ENCODE results near the gene SKIDA1.

The SKIDA1 gene

DNA sequence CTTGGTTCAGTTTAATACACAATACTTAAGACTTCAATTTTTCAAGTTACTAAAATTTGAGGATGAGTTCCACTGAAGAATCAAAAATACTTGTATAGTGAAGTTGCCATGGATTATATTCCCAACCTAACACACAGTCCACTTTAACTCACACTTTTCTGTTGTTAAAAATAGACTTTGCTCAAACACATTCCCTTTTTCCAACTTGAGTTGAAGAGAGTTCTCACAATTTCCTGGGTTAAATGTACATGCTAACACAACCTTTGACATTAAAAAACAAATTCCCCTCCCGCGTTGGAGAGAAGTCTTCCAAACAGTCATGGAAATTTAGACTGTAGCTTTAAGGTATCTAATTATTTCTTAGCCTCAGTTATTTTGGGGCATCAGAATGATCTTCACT lies 27.1 kb downstream of the SKIDA1 start:
- TF ChIP-seq, protein P1, sequence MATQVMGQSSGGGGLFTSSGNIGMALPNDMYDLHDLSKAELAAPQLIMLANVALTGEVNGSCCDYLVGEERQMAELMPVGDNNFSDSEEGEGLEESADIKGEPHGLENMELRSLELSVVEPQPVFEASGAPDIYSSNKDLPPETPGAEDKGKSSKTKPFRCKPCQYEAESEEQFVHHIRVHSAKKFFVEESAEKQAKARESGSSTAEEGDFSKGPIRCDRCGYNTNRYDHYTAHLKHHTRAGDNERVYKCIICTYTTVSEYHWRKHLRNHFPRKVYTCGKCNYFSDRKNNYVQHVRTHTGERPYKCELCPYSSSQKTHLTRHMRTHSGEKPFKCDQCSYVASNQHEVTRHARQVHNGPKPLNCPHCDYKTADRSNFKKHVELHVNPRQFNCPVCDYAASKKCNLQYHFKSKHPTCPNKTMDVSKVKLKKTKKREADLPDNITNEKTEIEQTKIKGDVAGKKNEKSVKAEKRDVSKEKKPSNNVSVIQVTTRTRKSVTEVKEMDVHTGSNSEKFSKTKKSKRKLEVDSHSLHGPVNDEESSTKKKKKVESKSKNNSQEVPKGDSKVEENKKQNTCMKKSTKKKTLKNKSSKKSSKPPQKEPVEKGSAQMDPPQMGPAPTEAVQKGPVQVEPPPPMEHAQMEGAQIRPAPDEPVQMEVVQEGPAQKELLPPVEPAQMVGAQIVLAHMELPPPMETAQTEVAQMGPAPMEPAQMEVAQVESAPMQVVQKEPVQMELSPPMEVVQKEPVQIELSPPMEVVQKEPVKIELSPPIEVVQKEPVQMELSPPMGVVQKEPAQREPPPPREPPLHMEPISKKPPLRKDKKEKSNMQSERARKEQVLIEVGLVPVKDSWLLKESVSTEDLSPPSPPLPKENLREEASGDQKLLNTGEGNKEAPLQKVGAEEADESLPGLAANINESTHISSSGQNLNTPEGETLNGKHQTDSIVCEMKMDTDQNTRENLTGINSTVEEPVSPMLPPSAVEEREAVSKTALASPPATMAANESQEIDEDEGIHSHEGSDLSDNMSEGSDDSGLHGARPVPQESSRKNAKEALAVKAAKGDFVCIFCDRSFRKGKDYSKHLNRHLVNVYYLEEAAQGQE (IDR thresholded peaks at IDR 0.05; ENCODE audit: insufficient read depth in 1 of 2, low read depth in 2 of 2, low read length in 2 of 2): no peak
- no peak for TF ChIP-seq FOXP2 (optimal IDR thresholded peaks at IDR 0.05; ENCODE audit: borderline replicate concordance, extremely low read depth, extremely low read length, insufficient read depth)
- TF ChIP-seq TAF1 (IDR thresholded peaks at IDR 0.05; ENCODE audit: borderline replicate concordance, insufficient read depth, low read length): no peak
- TF ChIP-seq SIN3A (IDR thresholded peaks at IDR 0.05; ENCODE audit: borderline replicate concordance, insufficient read depth, low read length): no peak
- no peak for TF ChIP-seq POLR2AphosphoS5 (IDR thresholded peaks at IDR 0.05; ENCODE audit: low read depth, low read length)

DNA sequence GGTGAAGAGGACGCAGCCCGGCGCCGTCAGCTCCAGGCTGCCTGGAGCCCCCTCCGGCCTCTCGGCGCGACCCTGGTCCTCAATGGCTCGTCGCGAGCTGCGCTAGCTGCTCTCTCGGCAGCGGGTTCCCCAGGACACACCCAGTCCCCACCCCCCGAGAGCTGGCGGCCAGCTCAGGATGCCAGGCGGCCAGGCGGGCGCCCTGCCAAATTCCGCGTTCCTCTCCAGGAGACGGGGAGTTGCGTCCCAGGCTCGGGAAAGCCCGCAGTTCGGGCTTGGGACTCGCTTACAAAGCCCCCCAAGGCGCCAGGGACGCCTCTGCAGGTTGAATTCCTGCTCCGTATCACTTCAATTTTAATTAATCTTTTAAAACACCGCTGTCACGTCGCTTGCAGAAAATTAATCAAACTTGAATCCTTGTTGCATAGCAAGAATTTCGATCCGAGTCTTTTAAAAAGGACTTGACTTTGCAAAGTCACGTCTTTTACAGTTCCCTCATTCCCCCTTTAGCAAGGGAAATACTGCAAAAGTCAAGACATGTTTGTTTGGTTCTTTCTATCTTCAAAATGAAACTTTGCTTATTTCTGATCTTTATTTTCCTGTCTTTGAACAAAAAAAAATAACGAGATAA lies 28.2 kb downstream of the SKIDA1 start:
- 0 out of 2 replicates have a peak, but pooled peaks have one; percentile 38 for TF ChIP-seq TAF1 (IDR thresholded peaks at IDR 0.05; ENCODE audit: borderline replicate concordance, insufficient read depth, low read length)
- TF ChIP-seq, protein P1 (IDR thresholded peaks at IDR 0.05; ENCODE audit: insufficient read depth in 1 of 2, low read depth in 2 of 2, low read length in 2 of 2): no peak
- TF ChIP-seq SIN3A (IDR thresholded peaks at IDR 0.05; ENCODE audit: borderline replicate concordance, insufficient read depth, low read length): peak; percentile 75; the same call in 1 of the 2 replicates
- TF ChIP-seq FOXP2 (optimal IDR thresholded peaks at IDR 0.05; ENCODE audit: borderline replicate concordance, extremely low read depth, extremely low read length, insufficient read depth): no peak
- peak; percentile 75; the same call in 1 of the 2 replicates for TF ChIP-seq POLR2AphosphoS5 (IDR thresholded peaks at IDR 0.05; ENCODE audit: low read depth, low read length)

DNA sequence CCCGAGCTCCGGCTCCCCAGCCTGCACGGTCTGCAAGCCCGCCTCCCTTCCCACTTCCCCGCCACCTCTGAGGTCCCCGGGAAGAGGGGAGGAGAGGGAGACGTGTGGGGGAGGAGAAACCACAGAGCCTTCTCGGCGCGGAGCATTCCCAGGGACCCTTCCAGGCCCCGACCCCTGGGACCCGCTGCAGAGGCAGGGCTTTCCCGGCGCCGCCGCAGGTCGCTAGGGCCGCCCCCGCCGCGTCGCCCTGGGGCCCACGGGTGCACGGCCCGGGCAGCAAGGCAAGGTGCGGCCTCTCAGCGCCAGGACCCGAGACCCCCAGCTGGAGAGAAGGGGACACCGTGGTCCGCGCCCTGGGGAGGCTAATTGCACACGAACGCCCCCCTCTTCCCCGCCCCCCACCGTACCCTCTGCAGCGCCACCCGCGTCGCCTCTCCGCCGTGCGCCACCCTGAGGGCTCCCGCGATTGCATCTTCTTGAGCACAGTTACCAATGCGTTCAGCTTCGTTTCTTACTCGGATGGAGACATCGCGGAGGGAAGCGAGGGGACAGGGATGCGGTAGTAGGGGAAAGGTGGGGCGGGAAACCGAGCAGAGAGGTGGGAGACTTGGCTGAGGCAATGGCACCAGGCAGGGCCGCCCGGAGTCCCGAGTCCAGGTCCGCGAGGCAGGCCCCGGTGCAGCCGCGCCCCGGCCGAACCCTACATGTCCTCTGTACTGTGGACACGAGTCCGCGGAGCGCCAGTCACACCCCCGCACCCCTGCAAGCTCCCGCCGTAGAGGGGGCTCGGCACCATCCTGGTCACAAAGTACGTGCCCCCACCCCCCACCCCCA lies 28.9 kb downstream of the SKIDA1 start:
- TF ChIP-seq POLR2AphosphoS5 (IDR thresholded peaks at IDR 0.05; ENCODE audit: low read depth, low read length): peak; percentile 45; the same call in 1 of the 2 replicates
- 0 out of 2 replicates have a peak, but pooled peaks have one; percentile 7 for TF ChIP-seq TAF1 (IDR thresholded peaks at IDR 0.05; ENCODE audit: borderline replicate concordance, insufficient read depth, low read length)
- TF ChIP-seq FOXP2 (optimal IDR thresholded peaks at IDR 0.05; ENCODE audit: borderline replicate concordance, extremely low read depth, extremely low read length, insufficient read depth): no peak
- TF ChIP-seq, protein P1 (IDR thresholded peaks at IDR 0.05; ENCODE audit: insufficient read depth in 1 of 2, low read depth in 2 of 2, low read length in 2 of 2): no peak
- TF ChIP-seq SIN3A (IDR thresholded peaks at IDR 0.05; ENCODE audit: borderline replicate concordance, insufficient read depth, low read length): peak; percentile 64; the same call in 1 of the 2 replicates

DNA sequence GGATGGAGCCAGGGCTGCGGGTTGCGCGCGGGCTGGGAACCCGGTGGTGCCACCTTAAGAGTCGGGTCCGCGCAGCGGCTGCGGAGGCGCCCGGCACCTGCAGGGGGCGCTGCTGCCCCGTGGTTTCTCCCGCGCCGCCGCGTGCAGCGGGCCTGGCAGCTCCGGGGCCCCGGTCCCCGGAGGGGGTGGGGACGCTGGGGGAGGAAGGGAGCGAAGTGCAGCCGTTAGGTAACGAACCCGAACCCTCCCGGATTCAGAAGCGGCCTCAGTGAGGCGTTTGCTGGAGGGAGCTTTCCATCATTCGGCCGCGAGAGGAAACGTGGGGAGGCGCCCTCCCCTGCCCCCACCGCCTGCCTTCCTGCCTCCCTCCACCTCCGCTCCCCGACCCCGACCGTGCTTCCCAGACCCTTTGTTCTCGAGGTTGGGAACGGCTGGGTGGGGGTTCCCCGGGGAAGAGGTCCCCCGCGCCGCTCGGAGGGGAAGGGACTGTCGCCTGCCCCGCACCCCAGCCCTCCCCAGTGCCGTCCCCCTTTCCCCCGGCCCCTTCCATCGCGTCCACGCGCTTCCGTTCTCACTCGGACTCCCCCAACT lies 29.6 kb downstream of the SKIDA1 start:
- no peak; the same call in 1 of the 2 replicates for TF ChIP-seq POLR2AphosphoS5 (IDR thresholded peaks at IDR 0.05; ENCODE audit: low read depth, low read length)
- no peak for TF ChIP-seq FOXP2 (optimal IDR thresholded peaks at IDR 0.05; ENCODE audit: borderline replicate concordance, extremely low read depth, extremely low read length, insufficient read depth)
- TF ChIP-seq SIN3A (IDR thresholded peaks at IDR 0.05; ENCODE audit: borderline replicate concordance, insufficient read depth, low read length): peak; percentile 81; the same call in 1 of the 2 replicates
- TF ChIP-seq, protein P1 (IDR thresholded peaks at IDR 0.05; ENCODE audit: insufficient read depth in 1 of 2, low read depth in 2 of 2, low read length in 2 of 2): peak; percentile 18 to 28; a peak in 2 of 4 replicates
- no peak for TF ChIP-seq TAF1 (IDR thresholded peaks at IDR 0.05; ENCODE audit: borderline replicate concordance, insufficient read depth, low read length)

All from PFSK-1 (cell line).